ENCODE data around the gene HS3ST5.

Gene HS3ST5, protein sequence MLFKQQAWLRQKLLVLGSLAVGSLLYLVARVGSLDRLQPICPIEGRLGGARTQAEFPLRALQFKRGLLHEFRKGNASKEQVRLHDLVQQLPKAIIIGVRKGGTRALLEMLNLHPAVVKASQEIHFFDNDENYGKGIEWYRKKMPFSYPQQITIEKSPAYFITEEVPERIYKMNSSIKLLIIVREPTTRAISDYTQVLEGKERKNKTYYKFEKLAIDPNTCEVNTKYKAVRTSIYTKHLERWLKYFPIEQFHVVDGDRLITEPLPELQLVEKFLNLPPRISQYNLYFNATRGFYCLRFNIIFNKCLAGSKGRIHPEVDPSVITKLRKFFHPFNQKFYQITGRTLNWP

DNA sequence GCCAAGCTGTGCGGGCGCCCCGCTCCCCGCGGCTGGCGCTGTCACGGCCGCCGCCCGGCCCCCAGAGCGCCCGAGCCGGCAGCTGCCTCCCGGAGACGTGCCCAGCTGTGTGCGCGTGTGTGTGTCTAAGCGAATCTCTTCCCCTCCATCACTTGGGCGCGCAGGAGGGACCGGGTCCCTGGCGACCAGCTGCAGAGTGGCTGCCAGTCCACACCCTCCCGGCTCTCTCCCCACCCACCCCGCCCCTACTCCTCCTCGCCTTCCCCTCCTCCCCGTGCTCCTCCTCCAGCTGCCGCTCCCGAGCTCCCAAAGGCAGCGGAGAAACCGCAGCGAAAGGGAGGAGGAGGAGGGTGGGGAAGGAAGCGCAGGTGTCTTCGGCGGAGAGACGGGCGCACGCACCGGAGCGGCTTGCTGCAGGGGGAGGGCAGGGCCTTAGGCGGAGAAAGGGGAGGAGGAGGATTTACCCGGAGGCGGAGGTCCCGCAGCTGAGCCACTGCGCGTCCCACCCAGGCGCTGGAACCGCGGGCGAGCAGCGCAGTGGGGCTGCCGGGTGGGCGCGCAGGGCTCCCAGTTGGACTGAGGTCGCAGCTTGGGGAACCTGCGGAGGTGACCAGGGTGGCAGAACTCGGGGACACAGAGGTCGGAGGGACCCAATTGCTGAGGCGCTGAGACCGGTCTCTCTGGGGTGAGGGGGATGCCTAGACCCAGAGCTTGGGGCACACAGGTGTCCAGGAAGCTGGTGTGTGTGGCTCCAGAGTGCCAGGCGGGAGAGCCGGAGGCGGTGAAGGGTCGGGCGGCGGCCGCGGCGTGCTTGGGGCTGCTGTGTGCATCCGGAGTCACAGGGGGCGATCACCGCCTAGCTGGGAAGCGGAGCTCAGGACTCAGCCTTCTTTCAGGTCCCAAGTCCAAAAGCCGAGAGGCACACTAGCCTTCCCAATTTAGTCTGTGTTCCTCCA, at the start of gene HS3ST5:
Gene HS3ST5, minus strand, starts transcription at position 198 of the 956 bp plus-strand sequence. CDS start 280,178 bp downstream, outside the sequence.
- peak; percentile 80 for DNase-seq (ENCODE audit: low spot score)

DNA sequence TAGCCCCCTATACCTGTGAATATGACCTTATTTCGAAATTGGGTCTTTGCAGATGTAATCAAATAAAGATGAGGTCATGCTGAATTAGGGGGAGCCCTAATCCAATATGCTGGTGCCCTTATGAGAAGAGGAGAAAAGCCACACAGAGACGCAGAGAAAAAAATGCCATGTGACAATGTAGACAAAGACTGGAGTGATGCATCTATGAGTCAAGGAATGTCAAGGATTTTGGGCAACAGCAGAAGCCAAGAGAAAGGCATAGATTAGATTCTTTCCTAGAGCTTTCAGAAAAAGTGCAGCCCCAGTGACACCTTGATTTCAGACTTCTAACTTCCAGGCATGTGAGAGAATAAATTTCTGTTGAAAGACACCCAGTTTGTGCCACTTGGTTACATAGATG, 47.4 kb upstream of the HS3ST5 start:
- no peak for DNase-seq (ENCODE audit: low spot score)

DNA sequence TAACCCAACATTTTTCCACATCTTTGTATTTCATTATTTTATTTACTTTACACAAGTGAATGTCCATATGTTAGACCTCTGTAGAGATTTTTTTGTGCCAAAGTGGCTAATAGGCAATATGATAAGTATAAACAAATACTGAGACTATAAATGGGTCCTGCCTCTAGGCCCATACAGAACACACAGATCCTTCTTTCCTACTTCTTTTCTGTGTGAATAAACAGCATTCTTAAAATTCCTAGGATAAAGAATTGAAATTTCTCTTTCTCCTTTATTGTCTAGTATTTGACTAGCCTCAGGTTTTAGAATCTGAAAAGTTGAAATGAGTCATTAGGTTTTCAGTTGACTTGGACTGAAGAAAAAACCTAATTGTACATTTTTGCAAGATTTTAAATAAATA, 46.3 kb upstream of the HS3ST5 start:
- DNase-seq (ENCODE audit: low spot score) = no peak

DNA sequence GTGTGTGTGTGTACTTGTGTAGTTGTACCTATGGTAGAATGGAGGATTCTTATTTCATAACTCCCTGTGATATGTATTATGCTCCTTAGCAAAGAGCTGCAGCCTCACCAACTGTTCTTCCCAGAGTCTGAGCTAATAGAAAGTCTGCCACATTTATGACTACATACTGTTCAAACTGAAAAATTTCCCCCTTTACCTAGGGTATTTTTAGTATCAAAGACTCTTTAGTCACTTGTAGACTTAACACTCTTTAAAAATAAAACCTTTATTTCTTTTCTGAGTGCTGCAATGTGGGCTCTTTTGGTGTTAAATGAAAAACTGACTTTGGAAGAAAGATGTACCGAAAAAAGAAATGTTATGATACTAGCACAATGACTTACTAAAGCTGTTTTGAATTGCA, 39.6 kb upstream of the HS3ST5 start:
- no peak for DNase-seq (ENCODE audit: low spot score)

DNA sequence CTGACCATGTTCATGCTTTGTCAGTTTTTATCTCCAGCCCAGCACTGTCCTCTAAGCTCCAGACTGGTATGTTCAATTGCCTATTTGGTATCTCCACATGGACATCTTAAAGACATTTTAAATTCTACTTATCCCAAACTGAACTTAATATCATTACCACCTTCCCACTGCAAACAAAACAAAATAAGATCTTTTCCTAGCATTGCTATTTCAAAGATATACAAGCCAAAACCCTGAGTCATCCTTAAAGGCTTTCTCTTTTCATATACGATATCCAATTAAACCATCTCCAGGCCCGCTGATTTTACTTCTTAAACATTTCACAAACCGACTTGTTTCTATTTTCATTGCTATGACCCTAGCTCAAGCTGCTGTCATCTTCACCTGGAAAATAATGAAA, 35.1 kb upstream of the HS3ST5 start:
- no peak for DNase-seq (ENCODE audit: low spot score)

DNA sequence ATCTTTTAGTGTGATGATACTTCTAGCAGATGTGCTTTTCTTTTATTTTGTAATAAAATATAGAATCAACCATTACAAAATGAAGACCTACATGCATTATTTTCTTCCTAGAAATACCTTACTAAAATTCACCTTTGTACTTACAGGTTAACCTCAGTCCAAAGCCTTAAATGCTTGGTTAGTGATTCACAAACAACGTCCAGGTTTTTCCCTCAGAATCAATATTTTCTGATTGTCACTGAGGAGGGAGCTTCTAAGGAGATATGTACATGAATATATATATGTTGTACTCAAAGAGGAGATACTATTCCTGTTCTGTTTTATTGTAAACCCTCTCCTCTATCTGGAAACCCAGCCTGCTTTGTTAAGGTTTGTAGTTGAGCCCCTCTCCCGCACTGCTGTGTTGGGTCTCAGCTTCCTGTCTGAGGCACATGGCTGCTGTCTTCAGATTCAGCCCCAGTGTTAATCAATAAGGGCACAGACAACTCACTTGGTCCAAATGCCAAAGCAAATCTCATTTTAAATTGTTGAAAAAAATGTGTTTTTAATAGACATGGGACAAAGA, 33.9 kb upstream of the HS3ST5 start:
- no peak for DNase-seq (ENCODE audit: low spot score)

DNA sequence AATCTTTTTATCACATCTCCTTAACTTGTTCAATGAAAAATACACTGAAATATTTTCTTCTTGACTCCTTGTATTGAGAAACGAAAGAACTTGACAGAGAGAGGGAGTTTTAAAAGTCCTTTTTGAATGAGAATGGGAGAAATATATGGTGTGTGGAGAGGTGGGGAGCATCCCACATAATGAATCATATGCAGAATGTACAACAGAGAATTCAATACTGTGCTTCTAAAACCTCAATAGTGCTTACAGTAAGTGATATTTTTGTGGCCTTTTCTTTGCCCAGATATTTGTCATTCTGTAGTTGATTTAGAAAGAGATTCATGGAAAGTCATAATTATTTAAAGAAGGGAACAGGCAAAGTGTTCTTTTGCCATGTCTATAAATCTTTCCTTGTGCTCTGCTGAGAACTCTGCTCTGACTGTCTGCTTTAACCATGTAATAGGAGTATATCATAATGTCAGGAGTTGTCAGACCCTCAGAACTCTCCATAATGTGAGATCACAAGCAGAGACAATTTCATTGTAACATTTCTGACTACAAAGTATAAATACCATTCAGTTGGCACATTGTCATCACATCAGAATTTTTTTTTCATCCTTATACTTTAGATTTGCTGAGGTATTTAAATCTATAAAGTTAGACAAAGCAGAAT, 32.8 kb upstream of the HS3ST5 start:
- DNase-seq (ENCODE audit: low spot score) = no peak

DNA sequence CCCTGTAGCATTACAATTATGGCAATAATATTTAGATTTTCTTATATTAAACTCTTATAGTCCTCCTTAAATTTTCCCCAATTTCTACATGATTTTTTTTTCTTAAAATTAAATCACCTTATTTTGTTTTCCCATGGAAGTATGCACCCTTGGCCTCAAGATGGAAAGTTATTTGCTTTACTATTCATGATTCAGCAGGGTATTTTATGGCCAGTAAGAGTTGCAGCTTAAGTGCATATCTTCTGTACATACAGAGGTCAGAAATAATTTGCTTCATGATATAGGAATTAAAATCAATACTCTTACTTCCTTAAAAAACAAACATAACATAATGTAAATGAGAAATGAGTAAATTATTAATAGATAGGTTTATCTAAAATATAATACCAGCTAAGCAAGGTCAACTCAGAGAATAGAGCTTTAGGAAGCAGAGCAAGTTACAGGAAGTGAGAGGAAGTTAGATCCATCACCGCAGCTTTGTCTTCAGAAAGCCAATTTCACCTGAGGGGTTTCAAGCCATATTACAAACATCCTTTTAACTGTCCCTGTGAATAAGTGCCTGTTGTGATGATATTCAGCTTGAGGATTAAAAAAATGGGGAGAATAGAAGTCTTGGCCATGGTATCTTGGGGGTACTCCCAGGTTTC, 24.6 kb upstream of the HS3ST5 start:
- no peak for DNase-seq (ENCODE audit: low spot score)

DNA sequence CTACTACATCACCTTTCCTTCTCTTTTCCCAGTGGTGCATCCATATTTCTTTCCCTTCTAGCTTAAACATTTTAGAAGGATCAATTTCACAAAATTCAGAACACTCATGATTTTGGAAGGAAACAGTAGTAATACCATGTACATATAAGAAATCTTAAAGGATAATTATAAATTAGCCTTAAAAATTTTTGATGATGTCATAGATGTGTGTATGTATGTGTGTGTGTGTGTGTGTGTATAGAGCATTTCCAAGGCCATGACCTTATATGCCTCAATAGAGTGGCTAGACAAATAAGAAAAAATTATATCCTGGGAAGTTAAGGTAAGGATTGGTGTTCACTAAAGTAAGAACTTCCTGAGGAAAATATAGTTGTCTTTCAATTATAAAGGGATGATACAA, 24.1 kb upstream of the HS3ST5 start:
- DNase-seq (ENCODE audit: low spot score) = no peak

DNA sequence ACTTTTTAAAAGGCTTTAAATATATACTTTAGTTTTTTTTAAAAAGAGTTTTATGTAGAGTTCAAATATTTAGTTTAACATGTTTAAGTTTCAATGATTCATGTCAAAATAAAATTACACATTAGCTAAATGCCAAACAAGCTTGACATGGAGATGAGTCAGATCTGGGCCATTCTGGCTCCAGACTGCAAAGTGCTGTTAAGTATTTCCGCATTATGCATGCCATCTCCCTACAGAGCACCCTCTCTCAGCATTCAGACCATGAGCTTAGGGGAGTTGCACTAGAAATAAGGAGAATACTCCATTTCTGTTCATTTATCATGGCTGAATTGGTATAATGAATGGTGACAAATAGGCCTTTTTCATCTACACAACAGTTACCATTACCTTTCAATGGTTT, 21.5 kb upstream of the HS3ST5 start:
- no peak for DNase-seq (ENCODE audit: low spot score)

DNA sequence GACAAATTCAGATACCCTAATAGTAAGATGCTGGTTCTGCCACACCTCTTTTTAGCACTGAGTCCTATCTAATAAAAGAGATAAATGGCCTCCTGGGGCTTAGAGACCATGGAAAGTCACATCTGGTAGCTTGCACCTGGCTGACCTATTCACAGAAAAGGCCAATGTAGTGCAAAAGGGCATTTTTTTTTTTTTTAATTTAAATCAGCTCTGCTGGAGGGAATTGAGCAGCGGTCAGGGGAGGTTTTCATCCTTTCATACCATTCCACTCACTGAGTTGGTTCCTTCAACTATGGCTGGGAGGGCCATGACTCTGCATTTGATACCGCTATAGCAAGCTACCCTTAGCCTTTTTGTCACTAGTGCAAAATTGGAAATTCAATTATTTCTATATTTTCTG, 20.1 kb upstream of the HS3ST5 start:
- no peak for DNase-seq (ENCODE audit: low spot score)

DNA sequence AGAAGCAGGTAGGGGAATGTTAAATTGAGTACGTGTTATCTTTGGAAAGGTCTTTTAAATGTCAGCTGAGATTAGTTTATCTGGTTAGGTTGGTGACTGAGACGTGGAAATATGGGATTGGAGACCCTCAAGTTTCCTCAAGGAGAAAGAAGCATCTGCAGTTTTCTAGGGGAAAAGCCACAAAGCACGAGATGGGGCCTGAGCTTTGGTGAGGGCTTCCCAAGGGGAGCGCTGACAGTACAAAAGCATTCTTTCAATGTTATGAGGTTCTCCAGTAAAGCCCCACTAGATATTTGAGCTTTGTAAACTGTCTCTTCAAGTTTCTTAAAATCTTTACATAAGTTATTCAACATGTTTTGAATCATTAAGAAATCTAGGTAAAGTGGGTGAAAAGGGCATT, 19.6 kb upstream of the HS3ST5 start:
- DNase-seq (ENCODE audit: low spot score) = no peak

DNA sequence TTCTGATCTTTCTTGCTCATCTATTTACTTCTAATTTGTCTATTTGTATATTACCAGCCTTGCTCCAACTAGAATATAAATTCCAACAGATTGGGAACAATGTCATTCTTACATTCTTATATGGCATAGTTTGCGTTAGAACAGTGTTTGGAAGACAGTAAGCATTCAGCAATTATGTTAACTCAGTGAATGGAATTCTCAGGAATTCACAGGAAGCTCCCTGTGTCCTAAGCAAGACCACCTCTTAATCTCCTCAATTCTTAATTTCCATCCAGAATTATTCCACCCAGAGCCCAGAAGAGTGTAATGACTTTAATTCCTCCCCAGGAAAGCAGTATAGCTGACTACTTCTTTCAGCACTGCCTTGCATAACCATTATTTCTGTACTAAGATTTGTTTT, 18.2 kb upstream of the HS3ST5 start:
- DNase-seq (ENCODE audit: low spot score) = no peak

DNA sequence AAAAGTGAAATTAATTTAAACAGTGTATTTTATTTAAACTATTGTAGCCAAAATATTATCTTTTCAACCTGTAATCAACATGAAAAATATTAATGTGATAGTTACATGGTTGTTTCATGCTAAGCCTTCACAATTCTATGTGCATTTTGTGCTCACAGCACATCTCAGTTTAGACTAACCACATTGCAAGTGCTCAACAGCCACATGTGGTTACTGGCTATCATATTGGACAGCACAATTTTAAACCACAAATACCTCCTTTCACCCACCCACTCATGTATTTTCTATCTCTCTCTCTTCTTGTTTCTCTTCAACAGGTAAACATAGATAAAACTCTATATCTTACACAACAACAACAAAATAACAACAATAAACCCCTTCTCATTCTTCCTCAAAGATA, 12.5 kb upstream of the HS3ST5 start:
- DNase-seq (ENCODE audit: low spot score) = no peak

DNA sequence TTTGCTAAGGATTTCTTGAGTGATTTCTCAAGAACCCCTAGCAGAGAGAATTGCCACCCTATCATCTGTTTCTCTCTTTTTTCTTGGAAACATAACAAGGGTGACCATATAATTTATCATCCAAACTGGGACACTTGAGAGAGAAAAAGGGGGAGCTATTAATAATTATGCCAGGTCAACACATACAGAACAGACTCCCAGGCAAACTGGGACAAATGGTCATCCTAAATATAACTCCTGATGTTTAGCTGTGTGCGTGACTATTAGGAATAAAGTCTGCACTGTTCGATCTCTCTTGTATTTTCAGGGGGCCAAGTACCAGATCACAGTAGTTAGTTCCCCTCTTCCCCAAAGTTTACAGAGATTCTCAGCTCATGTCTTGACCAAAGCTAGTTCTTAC, 11.7 kb upstream of the HS3ST5 start:
- no peak for DNase-seq (ENCODE audit: low spot score)

DNA sequence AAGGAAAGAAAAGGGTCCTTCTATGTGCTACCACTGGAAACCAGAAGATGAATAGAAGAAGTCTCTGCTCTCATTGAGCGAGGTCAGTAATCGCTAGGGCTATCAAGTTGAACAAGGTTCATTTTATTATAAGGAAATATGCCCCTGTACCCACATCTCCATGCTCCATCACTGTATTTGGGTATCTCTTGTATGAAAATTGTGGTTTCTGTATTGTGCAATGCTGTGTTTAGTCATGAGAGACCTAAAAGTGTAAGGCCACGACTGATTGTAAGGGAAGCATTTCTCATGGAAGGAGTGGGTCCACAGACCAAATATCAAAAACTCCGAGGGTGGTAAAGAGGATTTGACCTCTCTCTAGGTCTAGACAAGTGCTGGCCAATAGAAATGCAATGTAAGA, 3.6 kb upstream of the HS3ST5 start:
- DNase-seq (ENCODE audit: low spot score) = no peak

DNA sequence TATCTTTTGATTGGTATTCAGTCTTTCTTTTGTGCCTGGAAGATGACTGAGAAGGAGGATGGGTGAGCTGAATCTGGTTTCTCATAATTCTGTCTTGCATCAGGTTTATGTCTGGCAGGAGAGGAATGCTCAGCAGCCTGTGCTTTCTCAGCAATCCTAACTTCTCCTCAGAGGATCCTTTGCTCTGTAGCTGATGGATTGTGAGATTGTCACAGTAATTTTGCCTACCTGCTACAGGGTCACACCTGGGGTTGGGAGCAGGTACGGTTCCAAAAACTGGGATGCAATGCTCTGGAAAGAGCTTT, 2.1 kb upstream of the HS3ST5 start:
- no peak for DNase-seq (ENCODE audit: low spot score)

DNA sequence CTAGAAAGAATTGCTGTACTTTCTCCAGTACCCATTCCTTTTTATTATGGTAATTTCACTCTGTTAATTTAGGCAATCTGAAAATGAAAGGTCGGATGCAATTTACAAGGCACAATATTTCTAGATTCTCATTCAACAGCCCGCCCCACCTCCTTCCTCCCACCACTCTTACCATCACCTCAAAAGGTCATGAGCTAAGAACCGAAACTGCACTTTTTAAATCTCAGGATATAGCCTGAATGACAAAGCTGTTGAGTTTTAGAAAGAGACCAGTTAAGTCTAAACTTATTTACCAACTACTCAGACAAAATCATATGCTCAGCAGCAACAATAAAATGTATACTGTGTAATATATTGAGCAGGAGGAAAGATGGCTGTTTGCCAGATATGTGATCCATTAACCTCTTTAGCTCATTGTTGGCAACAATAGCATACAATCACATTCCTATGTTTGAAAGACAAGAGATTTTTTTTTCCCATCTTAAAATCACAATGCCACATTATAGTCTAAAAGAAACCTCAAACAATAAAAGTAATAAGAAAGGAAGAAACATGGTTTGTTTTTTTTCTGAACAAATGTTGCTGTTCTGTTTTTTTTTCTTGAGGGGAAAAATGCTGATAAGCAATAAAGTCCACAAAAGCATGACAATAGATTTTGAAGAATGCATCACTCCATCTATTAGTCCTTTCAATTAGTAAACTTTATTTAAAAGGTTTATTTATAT, 1.6 kb upstream of the HS3ST5 start:
- no peak for DNase-seq (ENCODE audit: low spot score)

DNA sequence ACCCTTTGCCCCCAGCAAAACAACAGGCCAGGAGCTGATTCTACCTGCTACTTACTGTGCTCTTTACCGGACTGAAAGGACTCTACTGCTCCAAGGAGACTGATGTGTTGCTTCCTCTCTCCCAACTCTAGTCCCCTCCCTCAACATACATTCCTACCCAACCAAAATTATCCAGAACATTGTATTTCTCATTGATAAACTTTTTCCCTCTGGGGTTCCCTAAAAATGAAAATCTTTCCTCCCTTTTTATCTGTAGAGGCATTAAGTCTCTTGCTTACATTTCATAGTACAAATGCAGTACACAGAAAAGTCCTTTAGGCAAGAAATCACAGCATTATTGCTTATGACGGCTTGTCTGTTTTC, 940 bp upstream of the HS3ST5 start:
- DNase-seq (ENCODE audit: low spot score) = peak; percentile 33

DNA sequence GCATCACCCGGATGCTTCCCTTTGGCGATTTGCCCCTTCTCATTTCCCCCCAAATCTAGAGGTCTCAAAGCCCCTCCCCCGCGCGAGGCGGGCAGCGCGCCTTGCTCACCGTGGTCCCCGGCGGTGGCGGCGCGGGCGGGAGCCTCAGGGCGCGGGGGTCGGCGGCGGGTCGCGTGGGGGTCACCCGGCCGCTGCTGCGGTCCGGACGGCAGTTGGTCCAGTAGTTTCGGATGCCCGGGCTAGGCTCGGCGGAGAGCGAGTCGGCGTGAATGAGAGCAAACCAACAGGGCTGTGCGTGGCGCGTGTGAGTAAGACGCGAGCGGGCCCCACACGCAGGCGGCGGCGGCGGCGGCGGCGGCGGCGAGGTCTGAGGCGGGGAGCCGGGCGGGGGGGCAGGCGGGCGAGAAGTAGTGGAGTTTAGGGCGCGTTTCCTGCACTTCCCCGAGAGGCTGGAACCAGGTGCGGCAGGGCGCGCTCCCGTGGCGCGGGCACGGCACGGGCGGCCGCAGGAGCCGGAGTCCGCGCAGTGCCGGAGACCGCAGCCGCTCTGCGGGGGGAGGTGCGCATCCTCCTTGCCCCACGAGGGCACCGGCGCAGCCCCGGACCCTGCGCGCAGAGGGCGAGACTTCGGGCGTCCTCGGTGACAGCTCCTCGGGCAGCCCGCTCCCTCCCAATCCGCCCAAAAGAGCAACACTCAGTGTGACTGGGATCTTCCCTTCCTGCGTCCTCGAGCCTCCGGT, 567 bp downstream of the HS3ST5 start:
- DNase-seq (ENCODE audit: low spot score) = peak; percentile 59

DNA sequence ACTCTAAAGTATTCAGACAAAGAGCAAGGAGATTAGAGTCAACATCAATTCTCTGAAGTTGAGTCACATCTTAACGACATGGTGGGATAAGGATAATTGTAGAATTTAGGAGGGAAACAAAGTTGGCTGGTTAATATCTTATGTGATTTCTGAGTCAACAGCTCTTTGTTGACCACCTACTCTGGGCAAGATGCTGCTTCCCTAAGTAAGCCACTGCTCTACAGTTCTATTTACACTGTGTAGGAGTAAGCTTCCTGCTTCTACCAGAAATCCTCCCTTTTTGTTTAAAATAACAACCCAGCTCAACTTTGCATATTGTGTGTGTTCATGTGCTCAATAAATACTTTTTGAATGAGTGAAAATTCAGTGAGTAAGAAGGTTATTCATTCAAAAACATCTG, 3.1 kb downstream of the HS3ST5 start:
- DNase-seq (ENCODE audit: low spot score) = peak; percentile 51
